ENCODE measurements around the gene PKNOX2. TPM values are rescaled to one million over a fixed set of nuclear protein-coding genes. Genes with fewer than 3 reads are reported as not detected.

The PKNOX2 gene
- total and polyA plus RNA-seq, 2 of the 4 experiments (the other 2 are of a cell fraction), result 0.72 to 2.3 TPM

DNA sequence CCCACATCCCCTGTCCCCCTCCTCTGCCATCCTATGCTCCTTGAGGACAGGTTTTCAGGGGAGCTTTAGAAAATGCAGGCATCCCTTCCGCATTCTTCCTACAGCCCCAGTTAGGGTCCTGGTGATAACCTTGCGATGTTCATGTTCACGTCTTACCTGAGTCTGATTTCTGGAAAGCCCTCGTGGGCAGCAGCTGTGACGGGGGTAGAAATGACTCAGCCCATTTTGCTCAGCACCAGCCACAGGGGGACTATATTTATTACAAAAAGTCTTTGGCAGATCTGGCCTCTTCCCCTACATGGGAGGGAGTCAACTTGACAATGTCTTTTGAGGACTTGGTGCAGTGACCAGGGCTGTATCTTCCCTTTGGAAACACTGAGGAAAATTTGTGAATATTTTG lies 12.3 kb downstream of the PKNOX2 start:
- Histone ChIP-seq H3K4ac (ENCODE audit: low read depth, low read length) (no peak overlapping the region), H3K4me1 (ENCODE audit: control insufficient read depth, insufficient read depth, low read length) (peaks cover 5% of the 10 kb centered on the region; the same call in 1 of the 2 replicates), H3K23ac (ENCODE audit: low read depth, low read length) (no peak overlapping the region), H2BK15ac (ENCODE audit: low read depth, low read length) (no peak overlapping the region), H4K91ac (ENCODE audit: insufficient read depth, low read depth, low read length) (no peak overlapping the region), H4K5ac (ENCODE audit: low read depth, low read length) (no peak overlapping the region), H3K27me3 (ENCODE audit: control insufficient read depth, insufficient read depth, low read length) (peaks cover 4% of the 10 kb centered on the region; the same call in 1 of the 2 replicates), H3K56ac (ENCODE audit: extremely low read depth, insufficient read depth, low read length) (no peak overlapping the region), H2AK9ac (replicated peaks; ENCODE audit: low read depth, low read length, poor library complexity) (no peak overlapping the region), H4K8ac (ENCODE audit: low read depth in 2 of 2, low read length in 2 of 2) (no peak overlapping the region), H3K9me1 (ENCODE audit: insufficient read depth, low read length) (peaks cover 6% of the 10 kb centered on the region; the same call in 1 of the 2 replicates), H3K9me3 (ENCODE audit: control insufficient read depth, insufficient read depth, low read length) (no peaks in the 10 kb centered on the region), H2AK5ac (ENCODE audit: low read depth, low read length) (no peak overlapping the region), H2BK120ac (ENCODE audit: low read depth, low read length) (no peak overlapping the region), H3K4me2 (ENCODE audit: low read depth, low read length) (no peak overlapping the region), H3K27ac (ENCODE audit: insufficient read depth, low read length) (no peak overlapping the region), H2BK20ac (ENCODE audit: low read depth, low read length) (no peak overlapping the region), H2AFZ (replicated peaks; ENCODE audit: low read length, poor library complexity) (no peak overlapping the region), H3K36me3 (ENCODE audit: control insufficient read depth, insufficient read depth, low read length) (no peaks in the 10 kb centered on the region), H4K20me1 (ENCODE audit: insufficient read depth, low read length) (no peaks in the 10 kb centered on the region), H3K9ac (ENCODE audit: low read depth, low read length) (no peak overlapping the region), H3K79me1 (ENCODE audit: low read depth in 1 of 2, low read length in 2 of 2) (peaks cover 0 to 4% of the 10 kb centered on the region in 2 experiments; a peak in 1 of 4 replicates), H2BK5ac (ENCODE audit: low read depth, low read length, poor library complexity, severe bottlenecking) (no peak overlapping the region), H3K14ac (replicated peaks; ENCODE audit: low read depth, low read length) (no peak overlapping the region), H3K4me3 (ENCODE audit: insufficient read depth, low read depth, low read length) (no peak overlapping the region), H3K18ac (ENCODE audit: low read depth, low read length) (no peak overlapping the region)
- TF ChIP-seq CEBPB (IDR thresholded peaks at IDR 0.05; ENCODE audit: low read depth, low read length) (no peak), NFE2L2 (IDR thresholded peaks at IDR 0.05; ENCODE audit: low read depth, low read length) (no peak)
- TF ChIP-seq, protein P1, sequence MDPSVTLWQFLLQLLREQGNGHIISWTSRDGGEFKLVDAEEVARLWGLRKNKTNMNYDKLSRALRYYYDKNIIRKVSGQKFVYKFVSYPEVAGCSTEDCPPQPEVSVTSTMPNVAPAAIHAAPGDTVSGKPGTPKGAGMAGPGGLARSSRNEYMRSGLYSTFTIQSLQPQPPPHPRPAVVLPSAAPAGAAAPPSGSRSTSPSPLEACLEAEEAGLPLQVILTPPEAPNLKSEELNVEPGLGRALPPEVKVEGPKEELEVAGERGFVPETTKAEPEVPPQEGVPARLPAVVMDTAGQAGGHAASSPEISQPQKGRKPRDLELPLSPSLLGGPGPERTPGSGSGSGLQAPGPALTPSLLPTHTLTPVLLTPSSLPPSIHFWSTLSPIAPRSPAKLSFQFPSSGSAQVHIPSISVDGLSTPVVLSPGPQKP (IDR thresholded peaks at IDR 0.05; ENCODE audit: borderline replicate concordance, low read depth, low read length), result no peak
- dilution Hi-C loops (cut with HindIII; ENCODE audit: low sequenced_read_pairs, unreplicated experiment), result no loop called here
- no peak for ATAC-seq (ENCODE audit: low read depth)
- ChIA-PET CTCF (no interaction called here), POLR2A (ENCODE audit: unreplicated experiment) (no interaction called here)
- no TSS peak for BruUV-seq (replicated peaks)
- DNase-seq, result no peak
- in situ Hi-C loops (cut with MboI; ENCODE audit: low sequenced_read_pairs), result no loop called here
- intact Hi-C loops (cut with micrococcal nuclease), result no loop called here
- WGBS, 2 experiments (ENCODE audit: extremely low coverage in 2 of 2, insufficient read length in 1 of 2), result 100% methylated on average over 1 of the region's 5 CpGs; no CpG with 5 or more reads in 1 of the 2 experiments

All from IMR-90 (cell line).